Caco-2 (cell line): Measurements from ENCODE around the gene CFAP299. TPM values are rescaled to one million over a fixed set of nuclear protein-coding genes. Genes with fewer than 3 reads are reported as not detected.

ENCODE experiments used
- BruUV-seq: library from RNA; stranded (reverse); fragments of 400-500 nt; replicated peaks from 2 replicates; lab custom pipeline; 2021; lab: Mats Ljungman, UMichigan
- CTCF ChIA-PET: fragments of 300-600 bp; sonication (Branson Sonifier 250); formaldehyde crosslinking; loops from one replicate; lab custom pipeline; 2022; ENCODE audit warnings: antibody characterized with exemption; lab: Charles Lee
- POLR2A ChIA-PET: fragments of 300-600 bp; sonication (Branson Sonifier 250); formaldehyde crosslinking; loops from one replicate; lab custom pipeline; 2022; ENCODE audit warnings: antibody characterized with exemption; lab: Charles Lee
- DNase-seq, 2 experiments: peaks; one replicate each; pipeline versions ENCODE4 v3.0.0 to v3.0.0-alpha.2; 2020 to 2022
- H3K27me3 ChIP-seq: replicated peaks from 2 replicates; pipeline ENCODE4 v1.6.0; 2011; ENCODE audit warnings: low read length; ENCODE audit not compliant: control insufficient read depth, insufficient read depth
- H3K36me3 ChIP-seq: 2 replicates; pipeline ENCODE4 v1.5.1; 2011; ENCODE audit warnings: low read length; ENCODE audit not compliant: control insufficient read depth, insufficient read depth
- H3K4me1 ChIP-seq: fragments of 250-450 bp; sonication (Bioruptor Pico); 2 replicates; pipeline ENCODE4 v1.5.1; 2020; ENCODE audit warnings: mild to moderate bottlenecking
- H3K4me3 ChIP-seq: 2 replicates; pipeline ENCODE4 v1.5.1; 2011; ENCODE audit warnings: low read depth, mild to moderate bottlenecking, control low read depth, low read length
- H3K9me3 ChIP-seq: fragments of 250-450 bp; sonication (Bioruptor Pico); 2 replicates; pipeline ENCODE4 v1.5.1; 2020; ENCODE audit warnings: mild to moderate bottlenecking, moderate library complexity
- H3K27ac Mint-ChIP-seq: one replicate; pipeline ENCODE4 v1.8.0; 2022; ENCODE audit warnings: mixed read lengths; ENCODE audit not compliant: unreplicated experiment
- H3K27me3 Mint-ChIP-seq: one replicate; pipeline ENCODE4 v1.8.0; 2022; ENCODE audit warnings: mixed read lengths; ENCODE audit not compliant: insufficient read depth, unreplicated experiment
- H3K36me3 Mint-ChIP-seq: one replicate; pipeline ENCODE4 v1.8.0; 2022; ENCODE audit warnings: mild to moderate bottlenecking, mixed read lengths; ENCODE audit not compliant: insufficient read depth, unreplicated experiment
- H3K4me1 Mint-ChIP-seq: one replicate; pipeline ENCODE4 v1.8.0; 2022; ENCODE audit warnings: low read depth, mixed read lengths; ENCODE audit not compliant: unreplicated experiment
- H3K4me3 Mint-ChIP-seq: one replicate; pipeline ENCODE4 v1.8.0; 2022; ENCODE audit warnings: mild to moderate bottlenecking, moderate library complexity, mixed read lengths; ENCODE audit not compliant: unreplicated experiment
- H3K9me3 Mint-ChIP-seq: one replicate; pipeline ENCODE4 v1.8.0; 2022; ENCODE audit warnings: mixed read lengths; ENCODE audit not compliant: unreplicated experiment
- CTCF ChIP-seq, 2 experiments: fragments of 200-600 bp in 1 of 2; IDR thresholded peaks; 1 replicate in 1 of 2; 2 replicates in 1 of 2; pipeline versions ENCODE4 v1.5.1 to v1.8.0; 2011 to 2022; ENCODE audit warnings: antibody characterized with exemption in 1 of 2, control low read depth in 1 of 2, inconsistent platforms in 1 of 2, low read depth in 1 of 2, low read length in 1 of 2, mild to moderate bottlenecking in 1 of 2, moderate library complexity in 1 of 2; ENCODE audit not compliant: insufficient read depth in 1 of 2, severe bottlenecking in 1 of 2, unreplicated experiment in 1 of 2
- intact Hi-C: fragments of 100-400 bp; cut with micrococcal nuclease; formaldehyde crosslinking; loops from one replicate; pipeline ENCODE4 v1.10.0; 2022; ENCODE audit not compliant: unreplicated experiment
- total RNA-seq: library from RNA; stranded (reverse); gene quantifications from 2 replicates; pipeline ENCODE4 v1.2.3, GENCODE V29; 2022

The CFAP299 gene
- total RNA-seq, 1 experiment from 2014 or later = not detected

- H3K4me1 Mint-ChIP-seq = no peaks in the 10 kb centered on the region
- intact Hi-C loops = no loop called here
- BruUV-seq = no TSS peak
- no peaks in the 10 kb centered on the region for H3K36me3 Mint-ChIP-seq
- ChIA-PET POLR2A (no interaction called here), CTCF (no interaction called here)
- peaks cover 3% of the 10 kb centered on the region for H3K27me3 Mint-ChIP-seq
- H3K27ac Mint-ChIP-seq = no peak overlapping the region
- no peak for TF ChIP-seq CTCF (IDR thresholded peaks at IDR 0.05; ENCODE audit: insufficient read depth in 1 of 2, low read depth in 1 of 2, low read length in 1 of 2, severe bottlenecking in 1 of 2, unreplicated experiment in 1 of 2)
- no peaks in the 10 kb centered on the region for H3K9me3 ChIP-seq
- no peak overlapping the region for H3K4me3 ChIP-seq
- no peaks in the 10 kb centered on the region for H3K9me3 Mint-ChIP-seq
- DNase-seq = no peak
- no peaks in the 10 kb centered on the region for H3K27me3 ChIP-seq
- no peak overlapping the region for H3K4me3 Mint-ChIP-seq
- no peaks in the 10 kb centered on the region for H3K36me3 ChIP-seq
- no peaks in the 10 kb centered on the region for H3K4me1 ChIP-seq
These were observed 596.1 kb downstream of the CFAP299 start for GRCh38 chr4:80931631-80932081.

DNA sequence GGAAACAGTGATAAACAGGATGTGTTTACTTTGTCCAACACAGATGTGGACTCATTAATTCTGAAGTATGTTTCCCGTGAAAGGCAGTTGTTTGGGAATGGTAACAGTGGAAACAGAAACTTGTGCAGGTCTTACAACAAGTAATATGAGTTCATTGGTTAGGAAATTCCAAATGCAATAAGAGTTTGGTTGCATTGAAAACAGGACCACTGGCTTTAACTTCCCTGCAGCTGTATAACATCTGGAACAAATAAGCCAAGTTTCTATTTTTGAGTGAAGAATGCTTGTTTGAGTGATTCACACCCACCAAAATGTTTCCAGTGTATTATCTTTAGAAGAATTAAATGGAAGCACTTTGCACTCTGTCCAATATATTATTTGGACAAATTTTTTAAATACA, 612.6 kb downstream of the CFAP299 start:
- H3K27ac Mint-ChIP-seq = no peak overlapping the region
- POLR2A ChIA-PET = no interaction called here
- H3K4me3 Mint-ChIP-seq = no peak overlapping the region
- Histone ChIP-seq H3K27me3 (no peaks in the 10 kb centered on the region), H3K9me3 (no peaks in the 10 kb centered on the region), H3K4me1 (no peaks in the 10 kb centered on the region), H3K4me3 (no peak overlapping the region), H3K36me3 (no peaks in the 10 kb centered on the region)
- no peaks in the 10 kb centered on the region for H3K9me3 Mint-ChIP-seq
- no peaks in the 10 kb centered on the region for H3K36me3 Mint-ChIP-seq
- BruUV-seq = no TSS peak
- no peak for DNase-seq
- TF ChIP-seq CTCF (IDR thresholded peaks at IDR 0.05; ENCODE audit: insufficient read depth in 1 of 2, low read depth in 1 of 2, low read length in 1 of 2, severe bottlenecking in 1 of 2, unreplicated experiment in 1 of 2) = no peak
- H3K27me3 Mint-ChIP-seq = peaks cover 2% of the 10 kb centered on the region
- intact Hi-C loops = no loop called here
- no peaks in the 10 kb centered on the region for H3K4me1 Mint-ChIP-seq
- CTCF ChIA-PET = no interaction called here

- Histone ChIP-seq H3K36me3 (no peaks in the 10 kb centered on the region), H3K27me3 (no peaks in the 10 kb centered on the region), H3K9me3 (no peaks in the 10 kb centered on the region), H3K4me1 (no peaks in the 10 kb centered on the region), H3K4me3 (no peak overlapping the region)
- no peak for DNase-seq
- CTCF ChIA-PET = no interaction called here
- Mint-ChIP-seq H3K9me3 (no peaks in the 10 kb centered on the region), H3K27ac (no peak overlapping the region), H3K4me3 (no peak overlapping the region), H3K27me3 (peaks cover 2% of the 10 kb centered on the region), H3K36me3 (no peaks in the 10 kb centered on the region), H3K4me1 (no peaks in the 10 kb centered on the region)
- intact Hi-C loops = no loop called here
- no peak for TF ChIP-seq CTCF (IDR thresholded peaks at IDR 0.05; ENCODE audit: insufficient read depth in 1 of 2, low read depth in 1 of 2, low read length in 1 of 2, severe bottlenecking in 1 of 2, unreplicated experiment in 1 of 2)
- POLR2A ChIA-PET = no interaction called here
- no TSS peak for BruUV-seq
These were observed 613.5 kb downstream of the CFAP299 start for GRCh38 chr4:80948995-80949394.
